ENCODE data around the gene DDX23. TPM values are rescaled to one million over a fixed set of nuclear protein-coding genes. Genes with fewer than 3 reads are reported as not detected.

The DDX23 gene
- total RNA-seq, 1 experiment from 2014 or later: 102 TPM

GRCh38 chr12:48828293-48828692 lies 23.7 kb downstream of the DDX23 start:
- Histone ChIP-seq H3K4me3 (ENCODE audit: low read length) (no peak overlapping the region), H3K27me3 (ENCODE audit: low read length) (no peaks in the 10 kb centered on the region), H3K4me1 (ENCODE audit: insufficient read depth, low read length) (no peaks in the 10 kb centered on the region), H2AFZ (ENCODE audit: low read length) (no peak overlapping the region), H3K9me2 (replicated peaks; ENCODE audit: low read length) (no peaks in the 10 kb centered on the region), H4K20me1 (ENCODE audit: low read length) (no peaks in the 10 kb centered on the region), H3K4me2 (ENCODE audit: low read length) (no peak overlapping the region), H3F3A (ENCODE audit: low read length, unreplicated experiment) (no peaks in the 10 kb centered on the region), H3K79me2 (ENCODE audit: low read length) (no peaks in the 10 kb centered on the region), H3K9ac (ENCODE audit: low read length) (no peak overlapping the region), H3K27ac (ENCODE audit: low read length) (no peak overlapping the region), H3K36me3 (ENCODE audit: low read depth, low read length) (peaks cover 36% of the 10 kb centered on the region), H3K9me3 (ENCODE audit: low read length) (no peaks in the 10 kb centered on the region)
- no peak for DNase-seq
- CTCF ChIA-PET: no interaction called here
- ATAC-seq: peak; percentile 23
- POLR2A ChIA-PET (ENCODE audit: unreplicated experiment): no interaction called here
- TSS peak; percentile 31 for BruUV-seq (replicated peaks)
- TF ChIP-seq EZH2phosphoT487 (IDR thresholded peaks at IDR 0.05; ENCODE audit: borderline replicate concordance, low read length) (no peak), CTCF (conservative IDR thresholded peaks at IDR 0.05; ENCODE audit: low read depth, low read length) (no peak), EZH2 (IDR thresholded peaks at IDR 0.05; ENCODE audit: low read length, unreplicated experiment) (no peak)
- intact Hi-C loops (cut with micrococcal nuclease): no loop called here

- ATAC-seq (no peak), DNase-seq (no peak)
- intact Hi-C loops (cut with micrococcal nuclease): no loop called here
- no peaks in the 10 kb centered on the region for H4K20me1 ChIP-seq (ENCODE audit: low read length)
- H3K4me1 ChIP-seq (ENCODE audit: insufficient read depth, low read length): no peaks in the 10 kb centered on the region
- H3K27me3 ChIP-seq (ENCODE audit: low read length): no peaks in the 10 kb centered on the region
- H3F3A ChIP-seq (ENCODE audit: low read length, unreplicated experiment): no peaks in the 10 kb centered on the region
- TF ChIP-seq EZH2phosphoT487 (IDR thresholded peaks at IDR 0.05; ENCODE audit: borderline replicate concordance, low read length) (no peak), CTCF (conservative IDR thresholded peaks at IDR 0.05; ENCODE audit: low read depth, low read length) (no peak)
- BruUV-seq (replicated peaks): no TSS peak
- no peak overlapping the region for H3K4me3 ChIP-seq (ENCODE audit: low read length)
- H3K9me2 ChIP-seq (replicated peaks; ENCODE audit: low read length): no peaks in the 10 kb centered on the region
- POLR2A ChIA-PET (ENCODE audit: unreplicated experiment): no interaction called here
- H3K36me3 ChIP-seq (ENCODE audit: low read depth, low read length): peaks cover 31% of the 10 kb centered on the region
- no peak overlapping the region for H3K4me2 ChIP-seq (ENCODE audit: low read length)
- no peaks in the 10 kb centered on the region for H3K9me3 ChIP-seq (ENCODE audit: low read length)
- H3K79me2 ChIP-seq (ENCODE audit: low read length): no peaks in the 10 kb centered on the region
- H3K9ac ChIP-seq (ENCODE audit: low read length): no peak overlapping the region
- CTCF ChIA-PET: interaction anchor here (0.5 to 0.6 kb wide), 2 partner anchors 12 to 1013 kb away, joined by 3 read pairs; no protein-coding TSS in a partner anchor
- H3K27ac ChIP-seq (ENCODE audit: low read length): no peak overlapping the region
- no peak overlapping the region for H2AFZ ChIP-seq (ENCODE audit: low read length)
Observed at GRCh38 chr12:48827513-48828096, 24.4 kb downstream of the DDX23 start.

- BruUV-seq (replicated peaks): no TSS peak
- Histone ChIP-seq H3K4me3 (ENCODE audit: low read length) (no peak overlapping the region), H4K20me1 (ENCODE audit: low read length) (no peaks in the 10 kb centered on the region), H3K9me2 (replicated peaks; ENCODE audit: low read length) (no peaks in the 10 kb centered on the region), H3K79me2 (ENCODE audit: low read length) (no peaks in the 10 kb centered on the region), H3K4me1 (ENCODE audit: insufficient read depth, low read length) (no peaks in the 10 kb centered on the region), H3K9ac (ENCODE audit: low read length) (no peak overlapping the region), H3K4me2 (ENCODE audit: low read length) (no peak overlapping the region), H2AFZ (ENCODE audit: low read length) (no peak overlapping the region), H3K9me3 (ENCODE audit: low read length) (no peaks in the 10 kb centered on the region), H3K27ac (ENCODE audit: low read length) (no peak overlapping the region), H3K27me3 (ENCODE audit: low read length) (no peaks in the 10 kb centered on the region), H3K36me3 (ENCODE audit: low read depth, low read length) (peaks cover 27% of the 10 kb centered on the region), H3F3A (ENCODE audit: low read length, unreplicated experiment) (no peaks in the 10 kb centered on the region)
- POLR2A ChIA-PET (ENCODE audit: unreplicated experiment): interaction anchor here (0.7 kb wide), 1 partner anchor 491 kb away, joined by 3 read pairs; no protein-coding TSS in a partner anchor
- TF ChIP-seq EZH2 (IDR thresholded peaks at IDR 0.05; ENCODE audit: low read length, unreplicated experiment) (no peak), CTCF (conservative IDR thresholded peaks at IDR 0.05; ENCODE audit: low read depth, low read length) (no peak), EZH2phosphoT487 (IDR thresholded peaks at IDR 0.05; ENCODE audit: borderline replicate concordance, low read length) (no peak)
- intact Hi-C loops (cut with micrococcal nuclease): no loop called here
- CTCF ChIA-PET: interaction anchor here (0.5 to 0.6 kb wide), 3 partner anchors 220 to 1013 kb away, joined by 3 to 5 read pairs (median 4); no protein-coding TSS in a partner anchor
- ATAC-seq (no peak), DNase-seq (no peak)
Observed at GRCh38 chr12:48827026-48827425, 24.9 kb downstream of the DDX23 start.
